Measurements from ENCODE around the gene ATAD3C. TPM values are rescaled to one million over a fixed set of nuclear protein-coding genes. Genes with fewer than 3 reads are reported as not detected.
"Not testable (repeated sequence)": the region's sequence is repeated elsewhere in the genome, so short reads cannot be mapped to it uniquely, and the experiment has no call there.

The ATAD3C gene
- total and polyA plus RNA-seq, 11 donors = 0.12 to 3.4 (median 0.53) TPM; not detected in 2

DNA sequence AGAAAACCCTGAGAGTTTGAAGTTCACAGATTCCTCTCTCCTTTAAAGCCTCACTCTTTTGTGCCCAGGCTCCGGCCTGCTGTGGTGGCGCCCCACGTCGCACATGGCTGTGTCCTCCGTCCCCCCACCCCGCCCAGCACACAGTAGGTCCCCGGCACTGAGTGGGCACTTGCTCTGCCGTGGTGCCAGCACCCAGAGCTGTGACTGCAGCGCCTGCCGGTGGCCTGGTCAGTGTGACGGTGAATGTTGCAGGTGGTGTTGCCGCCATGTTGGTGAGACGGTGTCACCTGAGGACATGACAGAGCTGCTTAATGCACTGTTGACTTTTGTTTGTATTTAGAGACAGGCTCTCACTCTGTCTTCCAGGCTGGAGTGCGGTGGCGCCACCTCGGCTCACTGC, 3.4 kb downstream of the ATAD3C start:
- no peaks in the 10 kb centered on the region for H3K36me3 ChIP-seq
- H3K4me3 ChIP-seq = no peak overlapping the region
- DNase-seq (no peak), ATAC-seq (no peak)
- intact Hi-C loops (cut with DNase I) = no loop called here
- no peaks in the 10 kb centered on the region for H3K9me3 ChIP-seq
- no peaks in the 10 kb centered on the region for H3K27me3 ChIP-seq
- 93 to 95% (median 94%) methylated on average over 16 of the region's 16 CpGs for WGBS, 4 donors
- no peak overlapping the region for H3K27ac ChIP-seq
- H3K4me1 ChIP-seq = no peaks in the 10 kb centered on the region
- TF ChIP-seq, protein P1, sequence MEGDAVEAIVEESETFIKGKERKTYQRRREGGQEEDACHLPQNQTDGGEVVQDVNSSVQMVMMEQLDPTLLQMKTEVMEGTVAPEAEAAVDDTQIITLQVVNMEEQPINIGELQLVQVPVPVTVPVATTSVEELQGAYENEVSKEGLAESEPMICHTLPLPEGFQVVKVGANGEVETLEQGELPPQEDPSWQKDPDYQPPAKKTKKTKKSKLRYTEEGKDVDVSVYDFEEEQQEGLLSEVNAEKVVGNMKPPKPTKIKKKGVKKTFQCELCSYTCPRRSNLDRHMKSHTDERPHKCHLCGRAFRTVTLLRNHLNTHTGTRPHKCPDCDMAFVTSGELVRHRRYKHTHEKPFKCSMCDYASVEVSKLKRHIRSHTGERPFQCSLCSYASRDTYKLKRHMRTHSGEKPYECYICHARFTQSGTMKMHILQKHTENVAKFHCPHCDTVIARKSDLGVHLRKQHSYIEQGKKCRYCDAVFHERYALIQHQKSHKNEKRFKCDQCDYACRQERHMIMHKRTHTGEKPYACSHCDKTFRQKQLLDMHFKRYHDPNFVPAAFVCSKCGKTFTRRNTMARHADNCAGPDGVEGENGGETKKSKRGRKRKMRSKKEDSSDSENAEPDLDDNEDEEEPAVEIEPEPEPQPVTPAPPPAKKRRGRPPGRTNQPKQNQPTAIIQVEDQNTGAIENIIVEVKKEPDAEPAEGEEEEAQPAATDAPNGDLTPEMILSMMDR (IDR thresholded peaks at IDR 0.05) = no peak
- TF ChIP-seq POLR2A (IDR thresholded peaks at IDR 0.05) = no peak

DNA sequence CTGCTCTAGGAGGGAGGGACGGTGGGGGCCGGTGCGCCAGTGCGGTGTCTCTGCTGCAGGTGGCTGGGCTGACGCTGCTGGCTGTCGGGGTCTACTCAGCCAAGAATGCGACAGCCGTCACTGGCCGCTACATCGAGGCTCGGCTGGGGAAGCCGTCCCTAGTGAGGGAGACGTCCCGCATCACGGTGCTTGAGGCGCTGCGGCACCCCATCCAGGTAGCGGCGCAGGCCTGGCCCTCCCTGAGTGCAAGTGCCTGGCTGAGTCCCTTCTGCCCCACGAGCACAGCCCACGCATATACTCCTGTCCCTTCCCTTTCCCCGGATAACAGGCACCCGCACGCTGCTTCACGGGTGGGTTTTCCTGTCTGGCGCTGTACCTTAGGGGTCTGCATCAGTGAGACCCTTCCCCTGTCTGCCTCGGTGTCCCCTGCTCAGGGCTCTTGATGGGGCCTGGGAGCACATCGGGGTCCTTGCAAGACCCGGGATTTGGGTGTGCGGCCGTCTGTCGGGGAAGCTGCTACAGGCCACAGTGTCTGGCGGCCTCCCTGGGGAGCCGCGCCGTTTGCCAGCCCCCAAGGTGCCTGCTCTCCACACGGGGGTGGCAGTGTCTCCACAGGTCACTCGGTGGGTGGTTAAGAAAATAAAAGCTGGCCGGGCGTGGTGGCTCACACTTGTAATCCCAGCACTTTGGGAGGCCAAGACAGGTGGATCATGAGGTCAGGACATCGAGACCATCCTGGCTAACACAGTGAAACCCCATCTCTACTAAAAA, 5.0 kb downstream of the ATAD3C start:
- ATAC-seq; H3K9me3 ChIP-seq; DNase-seq; H3K27me3 ChIP-seq; H3K36me3 ChIP-seq; intact Hi-C loops (cut with DNase I); H3K4me3 ChIP-seq; H3K27ac ChIP-seq; H3K4me1 ChIP-seq: not testable (repeated sequence)
- WGBS, 4 donors = 76 to 92% (median 81%) methylated on average over 7 to 37 of the region's 41 CpGs

DNA sequence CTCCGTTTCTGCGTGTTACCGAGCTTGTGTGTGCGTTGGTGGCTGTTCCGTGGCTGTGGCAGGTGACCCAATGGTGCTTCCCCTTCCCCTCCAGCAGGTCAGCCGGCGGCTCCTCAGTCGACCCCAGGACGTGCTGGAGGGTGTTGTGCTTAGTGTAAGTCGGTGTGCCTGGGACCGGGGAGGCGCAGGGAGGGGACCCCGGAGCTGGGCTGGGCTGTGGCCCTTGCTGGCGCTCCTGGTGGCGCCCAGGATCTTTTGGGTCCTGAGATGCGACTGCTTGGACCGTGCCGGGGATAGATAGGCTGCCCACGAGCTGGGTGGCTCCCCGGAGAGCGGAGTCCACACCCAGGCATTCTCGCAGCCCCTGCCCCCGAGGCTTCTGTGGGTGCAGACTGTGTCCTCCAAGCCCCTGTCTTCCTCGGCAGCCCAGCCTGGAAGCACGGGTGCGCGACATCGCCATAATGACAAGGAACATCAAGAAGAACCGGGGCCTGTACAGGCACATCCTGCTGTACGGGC, 5.9 kb downstream of the ATAD3C start:
- Histone ChIP-seq H3K9me3 (no peaks in the 10 kb centered on the region), H3K36me3 (no peaks in the 10 kb centered on the region), H3K27me3 (no peaks in the 10 kb centered on the region), H3K27ac (no peak overlapping the region), H3K4me3 (no peak overlapping the region), H3K4me1 (no peaks in the 10 kb centered on the region)
- TF ChIP-seq, protein P1 (IDR thresholded peaks at IDR 0.05) = no peak
- TF ChIP-seq POLR2A (IDR thresholded peaks at IDR 0.05) = no peak
- intact Hi-C loops (cut with DNase I) = no loop called here
- WGBS, 4 donors = 83 to 89% (median 86%) methylated on average over 27 to 30 of the region's 30 CpGs
- DNase-seq (no peak), ATAC-seq (no peak)

DNA sequence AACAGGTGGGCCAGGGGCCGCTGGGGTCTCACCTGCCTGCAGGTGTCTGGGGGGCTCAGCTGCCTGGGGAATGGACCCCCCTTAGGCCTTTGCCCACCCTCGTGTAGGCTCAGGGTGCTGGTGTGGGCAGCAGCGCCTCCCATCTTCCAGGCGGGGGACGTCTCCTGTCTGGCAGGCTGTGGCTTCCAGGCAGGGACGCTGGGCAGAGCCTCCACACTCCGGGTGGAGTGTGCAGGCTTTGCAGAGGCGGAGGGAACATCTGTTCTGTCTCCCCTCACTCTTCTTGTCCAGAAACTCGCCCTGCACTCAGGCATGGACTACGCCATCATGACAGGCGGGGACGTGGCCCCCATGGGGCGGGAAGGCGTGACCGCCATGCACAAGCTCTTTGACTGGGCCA, 6.4 kb downstream of the ATAD3C start:
- ATAC-seq; H3K4me3 ChIP-seq; H3K27me3 ChIP-seq; intact Hi-C loops (cut with DNase I); H3K27ac ChIP-seq; H3K36me3 ChIP-seq; H3K9me3 ChIP-seq; H3K4me1 ChIP-seq; DNase-seq: not testable (repeated sequence)
- WGBS, 4 donors = 57 to 100% (median 77%) methylated on average over 1 to 4 of the region's 15 CpGs; no CpG with 5 or more reads in 1 of the 4 donors

DNA sequence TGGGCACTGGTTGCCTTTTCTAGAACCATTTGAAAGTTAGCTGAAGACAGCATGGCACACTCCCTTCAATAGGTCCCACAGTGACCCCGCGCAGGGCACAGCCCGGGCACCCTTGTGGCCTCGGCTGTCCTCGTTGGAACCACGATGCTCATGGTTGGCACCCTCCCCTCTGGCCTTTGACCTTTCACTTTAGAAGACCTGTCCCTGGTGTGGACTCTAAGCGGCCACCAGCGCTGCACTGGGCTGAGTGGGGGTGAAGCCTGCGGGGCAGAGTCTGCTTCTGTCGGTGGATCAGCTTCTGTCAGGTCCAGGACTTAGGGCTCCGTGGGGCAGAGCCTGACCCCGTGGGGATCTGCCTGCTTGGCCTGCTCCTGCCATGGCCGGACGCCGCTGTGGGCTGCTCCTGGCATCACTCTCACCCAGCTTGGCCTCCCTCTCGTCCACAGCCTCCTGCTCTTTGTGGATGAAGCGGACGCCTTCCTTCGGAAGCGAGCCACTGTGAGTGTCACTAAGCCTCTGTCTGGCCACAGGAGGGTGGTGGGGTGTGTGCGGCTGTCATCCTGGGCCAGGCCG, 7.3 kb downstream of the ATAD3C start:
- H3K36me3 ChIP-seq; H3K4me1 ChIP-seq; intact Hi-C loops (cut with DNase I); DNase-seq; H3K27me3 ChIP-seq; H3K4me3 ChIP-seq; H3K27ac ChIP-seq; ATAC-seq; H3K9me3 ChIP-seq: not testable (repeated sequence)
- WGBS, 4 donors = 82 to 89% (median 86%) methylated on average over 16 to 18 of the region's 22 CpGs

DNA sequence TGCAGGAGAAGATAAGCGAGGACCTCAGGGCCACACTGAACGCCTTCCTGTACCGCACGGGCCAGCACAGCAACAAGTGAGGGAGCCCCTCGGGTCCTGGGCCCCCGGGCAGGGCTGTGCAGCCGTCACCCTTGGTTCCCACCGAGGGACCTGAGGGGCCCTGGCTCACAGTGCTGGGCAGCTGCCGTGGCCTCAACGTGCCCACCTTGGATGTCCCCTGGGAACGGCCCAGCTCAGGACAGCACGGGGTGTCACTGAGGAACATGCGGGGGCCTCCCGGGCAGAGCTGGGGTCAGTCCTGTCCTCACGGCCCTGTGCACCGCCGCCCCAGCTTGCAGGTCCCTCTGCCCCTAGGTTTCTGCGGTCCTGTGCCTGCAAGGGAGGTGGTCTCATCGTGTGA, 9.7 kb downstream of the ATAD3C start:
- H3K27me3 ChIP-seq; ATAC-seq; intact Hi-C loops (cut with DNase I); DNase-seq; H3K9me3 ChIP-seq; H3K36me3 ChIP-seq; H3K4me3 ChIP-seq; H3K27ac ChIP-seq: not testable (repeated sequence)
- peaks cover 0 to 13% (median 5%) of the 10 kb centered on the region in 12 donors for H3K4me1 ChIP-seq
- 86 to 88% methylated on average over 15 to 17 of the region's 19 CpGs; no CpG with 5 or more reads in 2 of the 4 donors for WGBS, 4 donors

DNA sequence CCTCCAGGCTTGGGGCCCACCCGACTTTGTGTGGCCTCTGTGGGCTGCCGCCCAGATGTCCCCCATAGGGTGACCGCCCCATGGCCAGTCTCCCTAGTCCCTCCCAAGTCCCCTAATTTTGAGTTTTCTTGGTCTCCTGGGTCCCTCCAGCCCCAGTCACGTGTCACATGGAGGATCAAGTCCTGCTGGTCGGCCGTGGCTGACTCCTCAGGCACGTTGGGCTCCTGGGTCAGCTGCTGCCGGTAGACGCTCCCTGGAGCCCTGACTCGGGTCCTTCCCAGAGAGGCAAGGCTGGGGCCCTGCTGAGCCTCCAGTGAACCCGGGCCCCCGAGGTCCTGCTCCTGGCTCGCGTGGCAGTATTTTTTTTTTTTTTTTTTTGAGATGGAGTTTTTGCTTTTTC, 10.2 kb downstream of the ATAD3C start:
- peaks cover 0 to 13% (median 5%) of the 10 kb centered on the region in 12 donors for H3K4me1 ChIP-seq
- DNase-seq; H3K27me3 ChIP-seq; H3K36me3 ChIP-seq; ATAC-seq; intact Hi-C loops (cut with DNase I); H3K27ac ChIP-seq; H3K4me3 ChIP-seq; H3K9me3 ChIP-seq: not testable (repeated sequence)
- 87 to 95% (median 88%) methylated on average over 13 to 14 of the region's 14 CpGs for whole genome bisulfite sequencing, 4 donors

Data from heart left ventricle (tissue), 16 donors.